ENCODE measurements around the gene CHCHD4. TPM values are rescaled to one million over a fixed set of nuclear protein-coding genes. Genes with fewer than 3 reads are reported as not detected.

Gene CHCHD4
- polyA plus RNA-seq, 1 experiment, result 6.7 TPM

GRCh38 chr3:14140668-14141067 is 16.0 kb upstream of the CHCHD4 start:
- no peak for TF ChIP-seq CTCF (IDR thresholded peaks at IDR 0.05; ENCODE audit: insufficient read depth, low read depth, low read length)
- H3K4me3 ChIP-seq (ENCODE audit: low read depth, low read length), result no peak overlapping the region
- peaks cover 19% of the 10 kb centered on the region for H3K36me3 ChIP-seq (ENCODE audit: control insufficient read depth, insufficient read depth, low read length)
- ChIA-PET POLR2A (no interaction called here), CTCF (no interaction called here)
- no peaks in the 10 kb centered on the region for H3K27me3 ChIP-seq (ENCODE audit: control insufficient read depth, insufficient read depth, low read length)
- no peak for DNase-seq (ENCODE audit: low read depth)

- ChIA-PET CTCF (no interaction called here), POLR2A (no interaction called here)
- TF ChIP-seq CTCF (IDR thresholded peaks at IDR 0.05; ENCODE audit: insufficient read depth, low read depth, low read length), result no peak
- no peak overlapping the region for H3K4me3 ChIP-seq (ENCODE audit: low read depth, low read length)
- H3K36me3 ChIP-seq (ENCODE audit: control insufficient read depth, insufficient read depth, low read length), result peaks cover 27% of the 10 kb centered on the region
- no peaks in the 10 kb centered on the region for H3K27me3 ChIP-seq (ENCODE audit: control insufficient read depth, insufficient read depth, low read length)
- no peak for DNase-seq (ENCODE audit: low read depth)
Observed at GRCh38 chr3:14139771-14140170, 15.1 kb upstream of the CHCHD4 start.

GRCh38 chr3:14138878-14139655 is 14.4 kb upstream of the CHCHD4 start:
- TF ChIP-seq CTCF (IDR thresholded peaks at IDR 0.05; ENCODE audit: insufficient read depth, low read depth, low read length), result no peak
- POLR2A ChIA-PET, result interaction anchor here (0.7 kb wide), 1 partner anchor 1033 kb away, joined by 3 read pairs; no protein-coding TSS in a partner anchor
- no peak for DNase-seq (ENCODE audit: low read depth)
- H3K27me3 ChIP-seq (ENCODE audit: control insufficient read depth, insufficient read depth, low read length), result no peaks in the 10 kb centered on the region
- H3K4me3 ChIP-seq (ENCODE audit: low read depth, low read length), result no peak overlapping the region
- peaks cover 33% of the 10 kb centered on the region for H3K36me3 ChIP-seq (ENCODE audit: control insufficient read depth, insufficient read depth, low read length)
- CTCF ChIA-PET, result no interaction called here

GRCh38 chr3:14138109-14138877 is 13.6 kb upstream of the CHCHD4 start:
- no peak for DNase-seq (ENCODE audit: low read depth)
- ChIA-PET CTCF (no interaction called here), POLR2A (interaction anchor here (0.7 kb wide), 1 partner anchor 1032 kb away, joined by 3 read pairs; no protein-coding TSS in a partner anchor)
- Histone ChIP-seq H3K4me3 (ENCODE audit: low read depth, low read length) (no peak overlapping the region), H3K36me3 (ENCODE audit: control insufficient read depth, insufficient read depth, low read length) (peaks cover 41% of the 10 kb centered on the region), H3K27me3 (ENCODE audit: control insufficient read depth, insufficient read depth, low read length) (no peaks in the 10 kb centered on the region)
- TF ChIP-seq CTCF (IDR thresholded peaks at IDR 0.05; ENCODE audit: insufficient read depth, low read depth, low read length), result no peak

GRCh38 chr3:14137445-14137844 is 12.8 kb upstream of the CHCHD4 start:
- DNase-seq (ENCODE audit: low read depth), result no peak
- ChIA-PET POLR2A (no interaction called here), CTCF (no interaction called here)
- Histone ChIP-seq H3K27me3 (ENCODE audit: control insufficient read depth, insufficient read depth, low read length) (no peaks in the 10 kb centered on the region), H3K36me3 (ENCODE audit: control insufficient read depth, insufficient read depth, low read length) (peaks cover 45% of the 10 kb centered on the region), H3K4me3 (ENCODE audit: low read depth, low read length) (no peak overlapping the region)
- TF ChIP-seq CTCF (IDR thresholded peaks at IDR 0.05; ENCODE audit: insufficient read depth, low read depth, low read length), result no peak
